Lower lobe of right lung (tissue), 2 donors: ENCODE measurements around the gene FAM53B. TPM values are rescaled to one million over a fixed set of nuclear protein-coding genes. Genes with fewer than 3 reads are reported as not detected.

Source experiments
- ATAC-seq, 2 donors: fragments of 200-7000 bp; cut with Tn5 transposase; one replicate each; pipeline ENCODE4 v1.9.1; 2020 to 2022; ENCODE audit warnings: mild to moderate bottlenecking in 2 of 2, moderate library complexity in 2 of 2
- DNase-seq: peaks from one replicate; pipeline ENCODE4 v3.0.0-alpha.2; 2020
- H3K27ac ChIP-seq: fragments of 200-600 bp; one replicate; pipeline ENCODE4 v1.8.0; 2022
- H3K27me3 ChIP-seq: fragments of 200-600 bp; one replicate; pipeline ENCODE4 v1.8.0; 2022; ENCODE audit warnings: low read depth
- H3K36me3 ChIP-seq: fragments of 200-600 bp; one replicate; pipeline ENCODE4 v1.8.0; 2022; ENCODE audit warnings: mild to moderate bottlenecking
- H3K4me1 ChIP-seq: fragments of 200-600 bp; one replicate; pipeline ENCODE4 v1.8.0; 2022
- H3K4me3 ChIP-seq: fragments of 200-600 bp; one replicate; pipeline ENCODE4 v1.8.0; 2022; ENCODE audit warnings: mild to moderate bottlenecking
- H3K9me3 ChIP-seq: fragments of 200-600 bp; one replicate; pipeline ENCODE4 v1.8.0; 2022
- intact Hi-C: fragments of 100-400 bp; cut with DNase I; formaldehyde crosslinking; loops from one replicate; pipeline ENCODE4 v1.11.0; 2022
- total RNA-seq: library from RNA; stranded (reverse); fragmentation: NEBNext Ultra II Directional; extraction: Animal tissue kit (Norgen Biotek cat#: 25700); gene quantifications from one replicate; pipeline ENCODE4 v1.2.1, GENCODE V29; 2021
- TF ChIP-seq, protein P1 (sequence below): fragments of 200-600 bp; IDR thresholded peaks from one replicate; pipeline ENCODE4 v1.8.0; 2022; ENCODE audit warnings: antibody characterized with exemption, mild to moderate bottlenecking
- donor health status: DM: no; HTN: yes; CAD: no; lungs with severe emphysema.

The FAM53B gene
- total RNA-seq, 1 donor from 2014 or later, result 40.7 TPM

- H3K4me1 ChIP-seq, result peaks cover 98% of the 10 kb centered on the region
- TF ChIP-seq, protein P1, sequence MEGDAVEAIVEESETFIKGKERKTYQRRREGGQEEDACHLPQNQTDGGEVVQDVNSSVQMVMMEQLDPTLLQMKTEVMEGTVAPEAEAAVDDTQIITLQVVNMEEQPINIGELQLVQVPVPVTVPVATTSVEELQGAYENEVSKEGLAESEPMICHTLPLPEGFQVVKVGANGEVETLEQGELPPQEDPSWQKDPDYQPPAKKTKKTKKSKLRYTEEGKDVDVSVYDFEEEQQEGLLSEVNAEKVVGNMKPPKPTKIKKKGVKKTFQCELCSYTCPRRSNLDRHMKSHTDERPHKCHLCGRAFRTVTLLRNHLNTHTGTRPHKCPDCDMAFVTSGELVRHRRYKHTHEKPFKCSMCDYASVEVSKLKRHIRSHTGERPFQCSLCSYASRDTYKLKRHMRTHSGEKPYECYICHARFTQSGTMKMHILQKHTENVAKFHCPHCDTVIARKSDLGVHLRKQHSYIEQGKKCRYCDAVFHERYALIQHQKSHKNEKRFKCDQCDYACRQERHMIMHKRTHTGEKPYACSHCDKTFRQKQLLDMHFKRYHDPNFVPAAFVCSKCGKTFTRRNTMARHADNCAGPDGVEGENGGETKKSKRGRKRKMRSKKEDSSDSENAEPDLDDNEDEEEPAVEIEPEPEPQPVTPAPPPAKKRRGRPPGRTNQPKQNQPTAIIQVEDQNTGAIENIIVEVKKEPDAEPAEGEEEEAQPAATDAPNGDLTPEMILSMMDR, result no peak
- ATAC-seq (no peak), DNase-seq (no peak)
- peak overlapping the region; percentile 84 for H3K27ac ChIP-seq
- H3K36me3 ChIP-seq, result peaks cover 35% of the 10 kb centered on the region
- H3K4me3 ChIP-seq, result no peak overlapping the region
- intact Hi-C loops, result no loop called here
- H3K9me3 ChIP-seq, result no peaks in the 10 kb centered on the region
- H3K27me3 ChIP-seq, result no peaks in the 10 kb centered on the region
Observed at GRCh38 chr10:124701881-124702656, 42.1 kb downstream of the FAM53B start.

- Histone ChIP-seq H3K36me3 (peaks cover 40% of the 10 kb centered on the region), H3K4me1 (peaks cover 98% of the 10 kb centered on the region), H3K27me3 (no peaks in the 10 kb centered on the region), H3K4me3 (no peak overlapping the region), H3K9me3 (no peaks in the 10 kb centered on the region), H3K27ac (peak overlapping the region; percentile 84)
- TF ChIP-seq, protein P1, result no peak
- intact Hi-C loops, result no loop called here
- ATAC-seq (peak; percentile 78 to 87), DNase-seq (peak; percentile 87)
Observed at GRCh38 chr10:124701435-124701834, 42.7 kb downstream of the FAM53B start.

GRCh38 chr10:124701038-124701365 is 43.2 kb downstream of the FAM53B start:
- H3K4me1 ChIP-seq, result peaks cover 96% of the 10 kb centered on the region
- no peak overlapping the region for H3K4me3 ChIP-seq
- ATAC-seq, result no peak
- no peaks in the 10 kb centered on the region for H3K9me3 ChIP-seq
- H3K36me3 ChIP-seq, result peaks cover 41% of the 10 kb centered on the region
- peak overlapping the region; percentile 84 for H3K27ac ChIP-seq
- no peaks in the 10 kb centered on the region for H3K27me3 ChIP-seq
- TF ChIP-seq, protein P1, result no peak
- no peak for DNase-seq
- intact Hi-C loops, result no loop called here

DNA sequence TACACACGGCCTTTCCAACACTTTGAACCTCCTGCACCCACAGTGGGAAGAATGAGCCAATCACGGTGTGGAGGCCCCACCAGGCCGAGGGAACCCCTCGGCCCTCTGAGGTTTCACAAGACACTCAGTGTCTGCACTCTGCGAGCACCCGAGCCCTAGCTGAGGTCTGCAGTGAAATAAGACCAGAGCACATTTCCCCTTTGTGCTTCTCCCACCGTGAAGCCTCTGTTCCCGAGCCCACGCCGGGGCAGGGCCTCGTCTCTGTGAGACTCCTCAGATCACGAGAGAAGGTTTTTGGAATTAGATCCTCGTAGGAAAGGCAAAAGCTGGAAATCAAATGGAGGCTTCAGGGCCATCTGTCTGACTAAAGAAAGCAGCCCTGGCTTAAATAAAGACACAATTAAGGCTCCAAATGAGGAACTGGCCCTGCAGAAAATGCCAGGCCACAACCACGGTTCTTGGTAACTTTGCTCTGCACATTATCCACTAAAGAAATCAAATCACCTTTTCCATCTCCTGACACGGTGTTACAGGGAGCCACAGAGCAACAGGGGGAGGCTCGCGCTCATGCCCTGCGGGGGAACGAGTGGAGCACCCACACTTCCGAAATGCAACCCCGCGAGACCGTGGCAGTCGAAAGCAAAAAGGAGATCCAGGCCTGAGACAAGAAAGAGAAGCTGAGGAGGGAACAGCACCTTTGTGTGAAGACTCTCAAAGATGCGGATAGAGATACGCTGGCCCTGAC is 43.7 kb downstream of the FAM53B start:
- TF ChIP-seq, protein P1, result no peak
- Histone ChIP-seq H3K27me3 (no peaks in the 10 kb centered on the region), H3K4me3 (no peak overlapping the region), H3K27ac (peak overlapping the region; percentile 84), H3K9me3 (no peaks in the 10 kb centered on the region), H3K36me3 (peaks cover 40% of the 10 kb centered on the region), H3K4me1 (peaks cover 91% of the 10 kb centered on the region)
- no peak for DNase-seq
- ATAC-seq, result peak in 1 of 2 donors; percentile 3
- intact Hi-C loops, result no loop called here

GRCh38 chr10:124699471-124700292 is 44.5 kb downstream of the FAM53B start:
- H3K9me3 ChIP-seq, result no peaks in the 10 kb centered on the region
- no peaks in the 10 kb centered on the region for H3K27me3 ChIP-seq
- intact Hi-C loops, result no loop called here
- H3K36me3 ChIP-seq, result peaks cover 40% of the 10 kb centered on the region
- DNase-seq (no peak), ATAC-seq (no peak)
- peaks cover 83% of the 10 kb centered on the region for H3K4me1 ChIP-seq
- H3K4me3 ChIP-seq, result no peak overlapping the region
- H3K27ac ChIP-seq, result peak overlapping the region; percentile 84
- TF ChIP-seq, protein P1, result no peak
